Right cardiac atrium (tissue), 5 donors: Measurements from ENCODE around the gene ERICH2. TPM values are rescaled to one million over a fixed set of nuclear protein-coding genes. Genes with fewer than 3 reads are reported as not detected.

Experiments used
- ATAC-seq, 2 donors: fragments of 200-7000 bp; cut with Tn5 transposase; one replicate each; pipeline versions ENCODE4 v1.8.0 to v1.9.1; 2020; ENCODE audit warnings: moderate library complexity in 2 of 2, mild to moderate bottlenecking in 1 of 2
- DNase-seq, 3 donors: peaks; one replicate each; pipeline ENCODE4 v3.0.0-alpha.2; 2020
- H3K27ac ChIP-seq: one replicate; pipeline ENCODE4 v1.5.1; 2013; ENCODE audit warnings: mild to moderate bottlenecking, low read length, control low read depth, moderate library complexity
- H3K27me3 ChIP-seq: one replicate; pipeline ENCODE4 v1.6.1; 2013; ENCODE audit not compliant: control insufficient read depth, insufficient read depth
- H3K4me1 ChIP-seq: one replicate; pipeline ENCODE4 v1.6.1; 2013; ENCODE audit warnings: low read length; ENCODE audit not compliant: control insufficient read depth, insufficient read depth
- H3K4me3 ChIP-seq: one replicate; pipeline ENCODE4 v1.5.1; 2013; ENCODE audit warnings: low read length, control low read depth
- H3K9me3 ChIP-seq: one replicate; pipeline ENCODE4 v1.6.1; 2013; ENCODE audit warnings: low read length; ENCODE audit not compliant: control insufficient read depth
- WGBS: extraction: QIAGEN DNeasy Blood & Tissue Kit; methylation state at CpG from one replicate; pipeline ENCODE4 v1.1.7; 2013; 5-methylcytosine and 5-hydroxymethylcytosine counted together
- intact Hi-C, 4 donors: fragments of 100-400 bp; cut with DNase I; formaldehyde crosslinking; loops; one replicate each; pipeline versions ENCODE4 v1.11.0 to v1.14.0; 2022 to 2023
- polyA plus RNA-seq: library from polyadenylated mRNA; stranded (reverse); fragments of 200-250 nt; gene quantifications from one replicate; pipeline ENCODE4 v1.2.3, GENCODE V29; 2013
- total RNA-seq, 4 donors: library from RNA; stranded (reverse); fragmentation: NEBNext Ultra II Directional; extraction: Animal tissue kit (Norgen Biotek cat#: 25700); gene quantifications; one replicate each; pipeline ENCODE4 v1.2.1, GENCODE V29; 2021
- donor health status: healthy with polysubstance abuse.
- donor health status: DM: no; HTN: yes; CAD: no.
- donor health status: DM: no; HTN: no; CAD: no.
- donor health status: DM: no; HTN: yes; CAD: no; lungs with severe emphysema.
- donor health status: DM: yes; HTN: yes; CAD: no.

ERICH2 gene
- total and polyA plus RNA-seq, 5 donors, result 1.7 to 5.2 (median 3.5) TPM; not detected in 1

- ATAC-seq (no peak), DNase-seq (no peak)
- Histone ChIP-seq H3K4me3 (no peak overlapping the region), H3K4me1 (no peaks in the 10 kb centered on the region), H3K27ac (no peak overlapping the region), H3K9me3 (no peaks in the 10 kb centered on the region), H3K27me3 (no peaks in the 10 kb centered on the region)
- intact Hi-C loops, result no loop called here
- WGBS, result 69% methylated on average over 4 of the region's 4 CpGs
These were observed 77.5 kb downstream of the ERICH2 start for GRCh38 chr2:170847716-170848115.

Other genes starting within 250 kb of the ERICH2 start
- under 1 TPM in 1 of 4 donors, not detected in 3; 0.94 TPM for gene SP5, start 55.0 kb upstream of the ERICH2 start, total RNA-seq
- gene SP5, start 55.0 kb upstream of the ERICH2 start, polyA plus RNA-seq, result not detected
- not detected for gene GAD1, start 46.5 kb downstream of the ERICH2 start, total RNA-seq
- 0.02 TPM for gene GAD1, start 46.5 kb downstream of the ERICH2 start, polyA plus RNA-seq
- gene GORASP2, start 158.9 kb downstream of the ERICH2 start, total RNA-seq, result 10 to 100 TPM; 67.0 to 74.7 (median 69.2) TPM
- 39.5 TPM for gene GORASP2, start 158.9 kb downstream of the ERICH2 start, polyA plus RNA-seq